PC-9 (cell line): ENCODE results near the gene TAS2R14. TPM values are rescaled to one million over a fixed set of nuclear protein-coding genes. Genes with fewer than 3 reads are reported as not detected.

Experiments used
- BruUV-seq: library from RNA; stranded (reverse); fragments of 400-500 nt; replicated peaks from 2 replicates; lab custom pipeline; 2021; lab: Mats Ljungman, UMichigan
- CTCF ChIA-PET: fragments of 300-600 bp; sonication (Branson Sonifier 250); formaldehyde crosslinking; loops from one replicate; lab custom pipeline; 2022; ENCODE audit warnings: antibody characterized with exemption; lab: Charles Lee
- POLR2A ChIA-PET: fragments of 300-600 bp; sonication (Branson Sonifier 250); formaldehyde crosslinking; loops from one replicate; lab custom pipeline; 2022; ENCODE audit warnings: antibody characterized with exemption; ENCODE audit not compliant: unreplicated experiment; lab: Charles Lee
- DNase-seq, 2 experiments: peaks; one replicate each; pipeline versions ENCODE4 v3.0.0 to v3.0.0-alpha.2; 2015 to 2022; ENCODE audit warnings: mixed read lengths in 1 of 2
- H2AFZ ChIP-seq: fragments of 200-600 bp; sonication (generic); 2 replicates; pipeline ENCODE4 v1.8.1; 2017; ENCODE audit warnings: antibody characterized with exemption
- H3F3A ChIP-seq: fragments of 200-600 bp; sonication (generic); 2 replicates; pipeline ENCODE4 v1.8.1; 2017; ENCODE audit warnings: antibody characterized with exemption, mild to moderate bottlenecking, low read depth; ENCODE audit not compliant: insufficient read depth
- H3K27ac ChIP-seq: fragments of 200-600 bp; sonication (generic); 2 replicates; pipeline ENCODE4 v1.6.1; 2016; ENCODE audit warnings: mixed run types
- H3K27me3 ChIP-seq: fragments of 200-600 bp; sonication (generic); 2 replicates; pipeline ENCODE4 v1.6.1; 2016; ENCODE audit warnings: low read depth, mixed run types; ENCODE audit not compliant: insufficient read depth
- H3K36me3 ChIP-seq: fragments of 200-600 bp; sonication (generic); 2 replicates; pipeline ENCODE4 v1.6.1; 2016; ENCODE audit warnings: low read depth, mixed run types
- H3K4me1 ChIP-seq: fragments of 200-600 bp; sonication (generic); replicated peaks from 2 replicates; pipeline ENCODE4 v1.6.1; 2016; ENCODE audit warnings: mixed run types; ENCODE audit not compliant: insufficient read depth
- H3K4me2 ChIP-seq: fragments of 200-600 bp; sonication (generic); 2 replicates; pipeline ENCODE4 v1.6.1; 2017; ENCODE audit warnings: mixed run types
- H3K4me3 ChIP-seq: fragments of 200-600 bp; sonication (generic); 2 replicates; pipeline ENCODE4 v1.6.1; 2016; ENCODE audit warnings: mixed run types
- H3K79me2 ChIP-seq: fragments of 200-600 bp; sonication (generic); 2 replicates; pipeline ENCODE4 v1.6.1; 2017; ENCODE audit warnings: low read depth, mixed run types
- H3K9me2 ChIP-seq: fragments of 200-600 bp; sonication (generic); 2 replicates; pipeline ENCODE4 v1.8.1; 2017; ENCODE audit warnings: mild to moderate bottlenecking; ENCODE audit not compliant: insufficient read depth
- H3K9me3 ChIP-seq: fragments of 200-600 bp; sonication (generic); 2 replicates; pipeline ENCODE4 v1.8.1; 2016; ENCODE audit warnings: low read depth; ENCODE audit not compliant: insufficient read depth
- H4K20me1 ChIP-seq: fragments of 200-600 bp; sonication (generic); 2 replicates; pipeline ENCODE4 v1.8.1; 2017; ENCODE audit not compliant: insufficient read depth
- CTCF ChIP-seq: fragments of 200-600 bp; sonication (generic); conservative IDR thresholded peaks from 2 replicates; pipeline ENCODE4 v1.6.1; 2017; ENCODE audit warnings: mixed run types, antibody characterized with exemption, mild to moderate bottlenecking, moderate library complexity
- EZH2 ChIP-seq: fragments of 200-600 bp; sonication (generic); IDR thresholded peaks from 2 replicates; pipeline ENCODE4 v1.8.0; 2017; ENCODE audit warnings: antibody characterized with exemption, low read depth
- intact Hi-C: fragments of 100-400 bp; cut with micrococcal nuclease; formaldehyde crosslinking; loops from one replicate; pipeline ENCODE4 v1.10.0; 2022; ENCODE audit not compliant: unreplicated experiment
- total RNA-seq: library from RNA; stranded (reverse); gene quantifications from 2 replicates; pipeline ENCODE4 v1.2.3, GENCODE V29; 2021

The TAS2R14 gene
- total RNA-seq, 1 experiment from 2014 or later, result 3.3 TPM

GRCh38 chr12:10910380-10910779 is 28.7 kb downstream of the TAS2R14 start:
- no peak for DNase-seq
- ChIA-PET POLR2A (no interaction called here), CTCF (no interaction called here)
- Histone ChIP-seq H3K4me2 (no peak overlapping the region), H3K79me2 (no peaks in the 10 kb centered on the region), H3K9me3 (no peaks in the 10 kb centered on the region), H3K27me3 (no peaks in the 10 kb centered on the region), H2AFZ (no peak overlapping the region), H3K27ac (no peak overlapping the region), H3K36me3 (no peaks in the 10 kb centered on the region), H3K9me2 (no peaks in the 10 kb centered on the region), H4K20me1 (no peaks in the 10 kb centered on the region), H3F3A (no peaks in the 10 kb centered on the region), H3K4me3 (no peak overlapping the region), H3K4me1 (no peaks in the 10 kb centered on the region)
- TF ChIP-seq CTCF (no peak), EZH2 (no peak)
- BruUV-seq, result no TSS peak
- intact Hi-C loops, result no loop called here

- BruUV-seq, result no TSS peak
- no peak for DNase-seq
- H3K4me3 ChIP-seq, result no peak within 1 kb of the TSS
- no peaks in the 10 kb centered on the region for H3K9me2 ChIP-seq
- H3K36me3 ChIP-seq, result no peaks in the 10 kb centered on the region
- POLR2A ChIA-PET, result interaction anchor here (0.6 kb wide), 1 partner anchor 28 kb away, joined by 3 read pairs; no protein-coding TSS in a partner anchor
- no peaks in the 10 kb centered on the region for H3K79me2 ChIP-seq
- CTCF ChIA-PET, result no interaction called here
- TF ChIP-seq EZH2, result no peak
- intact Hi-C loops, result no loop called here
- no peaks in the 10 kb centered on the region for H3K4me1 ChIP-seq
- no peak within 1 kb of the TSS for H3K4me2 ChIP-seq
- no peak within 1 kb of the TSS for H3K27ac ChIP-seq
- H4K20me1 ChIP-seq, result no peaks in the 10 kb centered on the region
- H3K27me3 ChIP-seq, result no peaks in the 10 kb centered on the region
- H3K9me3 ChIP-seq, result no peaks in the 10 kb centered on the region
- H2AFZ ChIP-seq, result no peak within 1 kb of the TSS
- no peaks in the 10 kb centered on the region for H3F3A ChIP-seq
These were observed 29.6 kb downstream of the TAS2R14 start, which contains the start of gene TAS2R13 for GRCh38 chr12:10909462-10909861. Gene TAS2R13, minus strand, starts transcription at chr12:10909562. Its CDS starts 264 bp downstream, at chr12:10909298.

GRCh38 chr12:10904686-10905085 is 34.4 kb downstream of the TAS2R14 start:
- Histone ChIP-seq H3K36me3 (no peaks in the 10 kb centered on the region), H3K27me3 (no peaks in the 10 kb centered on the region), H3K9me3 (no peaks in the 10 kb centered on the region), H3K9me2 (no peaks in the 10 kb centered on the region), H2AFZ (no peak overlapping the region), H3K4me3 (no peak overlapping the region), H3K79me2 (no peaks in the 10 kb centered on the region), H3F3A (no peaks in the 10 kb centered on the region), H3K27ac (no peak overlapping the region), H3K4me2 (no peak overlapping the region), H4K20me1 (0 out of 2 replicates have a peak, but pooled peaks cover 4% of the 10 kb centered on the region), H3K4me1 (no peaks in the 10 kb centered on the region)
- intact Hi-C loops, result no loop called here
- TF ChIP-seq EZH2 (no peak), CTCF (no peak)
- CTCF ChIA-PET, result no interaction called here
- POLR2A ChIA-PET, result no interaction called here
- no TSS peak for BruUV-seq
- no peak for DNase-seq

DNA sequence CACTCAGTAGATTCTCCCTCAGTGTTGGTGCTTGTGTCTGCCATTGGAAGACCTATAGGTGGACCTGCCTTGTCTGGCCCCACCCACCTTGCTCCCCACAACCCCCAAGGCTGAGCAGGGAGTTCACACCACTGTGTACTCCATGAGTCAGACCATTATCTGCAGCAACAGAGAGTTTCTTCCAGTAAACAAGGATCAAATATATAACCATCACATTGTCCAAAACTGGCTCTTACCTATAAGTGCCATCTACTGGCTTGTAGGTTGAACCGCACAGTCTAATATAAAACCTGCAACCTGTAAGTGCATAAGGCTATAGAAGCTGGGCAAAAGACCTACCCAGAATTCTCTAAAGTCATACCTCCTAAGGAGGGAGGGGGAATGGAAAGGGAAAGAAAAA is 37.6 kb downstream of the TAS2R14 start:
- Histone ChIP-seq H2AFZ (no peak overlapping the region), H3K9me2 (no peaks in the 10 kb centered on the region), H3K36me3 (no peaks in the 10 kb centered on the region; the same call in 1 of the 2 replicates), H3K4me3 (no peak overlapping the region), H4K20me1 (0 out of 2 replicates have a peak, but pooled peaks cover 4% of the 10 kb centered on the region), H3K27ac (no peak overlapping the region), H3K4me1 (no peaks in the 10 kb centered on the region), H3K4me2 (no peak overlapping the region), H3K27me3 (no peaks in the 10 kb centered on the region), H3K9me3 (no peaks in the 10 kb centered on the region), H3F3A (no peaks in the 10 kb centered on the region), H3K79me2 (no peaks in the 10 kb centered on the region)
- ChIA-PET POLR2A (no interaction called here), CTCF (no interaction called here)
- DNase-seq, result no peak
- BruUV-seq, result no TSS peak
- TF ChIP-seq CTCF (no peak; the same call in 1 of the 2 replicates), EZH2 (no peak)
- intact Hi-C loops, result no loop called here
